PC-3 (cell line): Measurements from ENCODE around the gene TNP1.

Experiments used
- EZH2 ChIP-seq: fragments of 300-600 bp; sonication (generic); IDR thresholded peaks from one replicate; pipeline ENCODE4 v1.6.1; 2017; ENCODE audit warnings: antibody characterized with exemption, mild to moderate bottlenecking, low read length; ENCODE audit not compliant: unreplicated experiment
- TF ChIP-seq, protein P1 (sequence below): fragments of 300-600 bp; sonication (generic); conservative IDR thresholded peaks from 2 replicates; pipeline ENCODE4 v1.5.1; 2017; ENCODE audit warnings: antibody characterized with exemption, low read depth, mild to moderate bottlenecking, low read length

DNA sequence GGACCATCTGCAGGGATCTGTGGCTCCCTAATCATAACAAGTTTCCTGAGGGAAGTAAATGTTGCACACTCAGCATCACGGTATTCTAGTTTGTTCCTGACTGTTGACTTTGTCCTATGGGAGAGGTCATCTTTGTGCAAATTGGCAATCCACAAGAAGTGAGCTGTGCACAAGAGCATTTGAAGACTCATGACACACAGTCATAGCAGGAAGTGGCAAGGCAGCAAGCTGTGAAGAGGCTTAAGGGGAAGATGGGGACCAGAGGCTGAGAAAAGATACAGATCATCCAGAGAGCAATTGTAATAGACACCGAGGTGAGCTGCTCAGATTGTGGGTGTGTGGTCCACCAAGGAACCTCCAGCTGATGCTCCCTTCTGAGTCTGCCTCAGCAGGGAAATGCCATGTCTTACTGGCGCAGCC is 2.7 kb downstream of the TNP1 start:
- TF ChIP-seq, protein P1, sequence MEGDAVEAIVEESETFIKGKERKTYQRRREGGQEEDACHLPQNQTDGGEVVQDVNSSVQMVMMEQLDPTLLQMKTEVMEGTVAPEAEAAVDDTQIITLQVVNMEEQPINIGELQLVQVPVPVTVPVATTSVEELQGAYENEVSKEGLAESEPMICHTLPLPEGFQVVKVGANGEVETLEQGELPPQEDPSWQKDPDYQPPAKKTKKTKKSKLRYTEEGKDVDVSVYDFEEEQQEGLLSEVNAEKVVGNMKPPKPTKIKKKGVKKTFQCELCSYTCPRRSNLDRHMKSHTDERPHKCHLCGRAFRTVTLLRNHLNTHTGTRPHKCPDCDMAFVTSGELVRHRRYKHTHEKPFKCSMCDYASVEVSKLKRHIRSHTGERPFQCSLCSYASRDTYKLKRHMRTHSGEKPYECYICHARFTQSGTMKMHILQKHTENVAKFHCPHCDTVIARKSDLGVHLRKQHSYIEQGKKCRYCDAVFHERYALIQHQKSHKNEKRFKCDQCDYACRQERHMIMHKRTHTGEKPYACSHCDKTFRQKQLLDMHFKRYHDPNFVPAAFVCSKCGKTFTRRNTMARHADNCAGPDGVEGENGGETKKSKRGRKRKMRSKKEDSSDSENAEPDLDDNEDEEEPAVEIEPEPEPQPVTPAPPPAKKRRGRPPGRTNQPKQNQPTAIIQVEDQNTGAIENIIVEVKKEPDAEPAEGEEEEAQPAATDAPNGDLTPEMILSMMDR, result no peak
- TF ChIP-seq EZH2, result no peak
